K562 (cell line): ENCODE results near the gene SMCO1. TPM values are rescaled to one million over a fixed set of nuclear protein-coding genes. Genes with fewer than 3 reads are reported as not detected.

Experiments used
- CBX3 ChIP-seq, 2 experiments: IDR thresholded peaks; 1 replicate in 1 of 2; 2 replicates in 1 of 2; pipeline ENCODE4 v1.6.1; 2012; ENCODE audit warnings: inconsistent platforms in 2 of 2, low read length in 2 of 2, borderline replicate concordance in 1 of 2, control low read depth in 1 of 2
- ESRRA ChIP-seq: fragments of 450-650 bp; IDR thresholded peaks from 2 replicates; pipeline ENCODE4 v1.6.1; 2014; ENCODE audit warnings: low read depth, mild to moderate bottlenecking, moderate library complexity, borderline replicate concordance
- FOXJ2 ChIP-seq: fragments of 200-800 bp; sonication (Bioruptor generic); IDR thresholded peaks from 2 replicates; pipeline ENCODE4 v1.6.1; 2016; ENCODE audit warnings: missing genetic modification characterization, missing compliant biosample characterization
- GABPA ChIP-seq: fragments of 200-800 bp; sonication (Bioruptor generic); conservative IDR thresholded peaks from 2 replicates; pipeline ENCODE4 v1.6.1; 2016; ENCODE audit warnings: low read depth, missing genetic modification characterization, missing compliant biosample characterization
- HDAC1 ChIP-seq, 2 experiments: fragments of 450-650 bp; IDR thresholded peaks; 2 replicates each; pipeline ENCODE4 v1.6.1; 2016 to 2017; ENCODE audit warnings: inconsistent platforms in 1 of 2, mild to moderate bottlenecking in 1 of 2, moderate library complexity in 1 of 2
- PML ChIP-seq: IDR thresholded peaks from 2 replicates; pipeline ENCODE4 v1.6.1; 2012; ENCODE audit warnings: low read length, inconsistent platforms
- POLR2AphosphoS5 ChIP-seq: IDR thresholded peaks from 2 replicates; pipeline ENCODE4 v1.6.1; 2011; ENCODE audit warnings: mild to moderate bottlenecking, low read depth, low read length, moderate library complexity; ENCODE audit not compliant: control insufficient read depth, insufficient read depth
- SMAD1 ChIP-seq: fragments of 150-350 bp; IDR thresholded peaks from 2 replicates; pipeline ENCODE4 v1.6.1; 2014; ENCODE audit warnings: low read length, low read depth; ENCODE audit not compliant: partially characterized antibody
- SPI1 ChIP-seq: IDR thresholded peaks from 2 replicates; pipeline ENCODE4 v1.6.1; 2011; ENCODE audit warnings: low read depth, low read length, control low read depth, borderline replicate concordance
- SREBF1 ChIP-seq: fragments of 150-350 bp; IDR thresholded peaks from 2 replicates; pipeline ENCODE4 v1.6.1; 2014; ENCODE audit warnings: antibody characterized with exemption, low read depth, low read length, borderline replicate concordance
- ZEB2 ChIP-seq: fragments of 450-650 bp; IDR thresholded peaks from 2 replicates; pipeline ENCODE4 v1.6.1; 2016
- ZNF766 ChIP-seq: fragments of 200-800 bp; sonication (Bioruptor generic); conservative IDR thresholded peaks from 2 replicates; pipeline ENCODE4 v1.6.1; 2016; ENCODE audit warnings: missing genetic modification characterization, missing compliant biosample characterization
- polyA plus RNA-seq, 8 experiments: library from polyadenylated mRNA; depleted of rRNA in 4 of 8; stranded (reverse) in 5 of 8; unstranded in 3 of 8; fragments of >200 nt; fragmentation: Nextera tagmentation in 2 of 8; fragmentation: Illumina TruSeq in 1 of 8; extraction: Ambion mirVana in 2 of 8; extraction: Trizol in 1 of 8; gene quantifications; 2 replicates each; pipeline versions ENCODE4 v1.2.1 to v1.2.3, GENCODE V29; 2011 to 2014; ENCODE audit warnings: inconsistent platforms in 1 of 8, missing spikeins in 1 of 8
- total RNA-seq, 7 experiments: library from RNA; depleted of rRNA in 6 of 7; stranded (reverse); fragments of >200 nt in 6 of 7; fragmentation: Illumina TruSeq in 2 of 7; extraction: Trizol in 2 of 7; gene quantifications; 2 replicates each; pipeline versions ENCODE4 v1.2.1 to v1.2.3, GENCODE V29; 2011 to 2021; ENCODE audit warnings: low replicate concordance in 1 of 7
- TF ChIP-seq, protein P1 (sequence below): fragments of 200-800 bp; sonication (Bioruptor generic); IDR thresholded peaks from 2 replicates; pipeline ENCODE4 v1.6.1; 2016; ENCODE audit warnings: missing genetic modification characterization, missing compliant biosample characterization
- TF ChIP-seq, protein P2 (sequence below): sonication (generic); IDR thresholded peaks from 2 replicates; pipeline ENCODE4 v1.6.1; 2016
- TF ChIP-seq, protein P3 (sequence below): fragments of 450-650 bp; IDR thresholded peaks from 2 replicates; pipeline ENCODE4 v1.6.1; 2016; ENCODE audit warnings: low read depth, mild to moderate bottlenecking, moderate library complexity
- TF ChIP-seq, protein P4 (sequence below): sonication (generic); formaldehyde crosslinking; IDR thresholded peaks from 2 replicates; pipeline ENCODE4 v1.8.0; 2023; ENCODE audit warnings: mild to moderate bottlenecking, missing genetic modification reagents

SMCO1 gene
- total and polyA plus RNA-seq, 9 of the 15 experiments (the other 6 are each of a cell fraction or from before 2014, with no cell fraction given): 0.05 to 0.35 (median 0.12) TPM; not detected in 5

DNA sequence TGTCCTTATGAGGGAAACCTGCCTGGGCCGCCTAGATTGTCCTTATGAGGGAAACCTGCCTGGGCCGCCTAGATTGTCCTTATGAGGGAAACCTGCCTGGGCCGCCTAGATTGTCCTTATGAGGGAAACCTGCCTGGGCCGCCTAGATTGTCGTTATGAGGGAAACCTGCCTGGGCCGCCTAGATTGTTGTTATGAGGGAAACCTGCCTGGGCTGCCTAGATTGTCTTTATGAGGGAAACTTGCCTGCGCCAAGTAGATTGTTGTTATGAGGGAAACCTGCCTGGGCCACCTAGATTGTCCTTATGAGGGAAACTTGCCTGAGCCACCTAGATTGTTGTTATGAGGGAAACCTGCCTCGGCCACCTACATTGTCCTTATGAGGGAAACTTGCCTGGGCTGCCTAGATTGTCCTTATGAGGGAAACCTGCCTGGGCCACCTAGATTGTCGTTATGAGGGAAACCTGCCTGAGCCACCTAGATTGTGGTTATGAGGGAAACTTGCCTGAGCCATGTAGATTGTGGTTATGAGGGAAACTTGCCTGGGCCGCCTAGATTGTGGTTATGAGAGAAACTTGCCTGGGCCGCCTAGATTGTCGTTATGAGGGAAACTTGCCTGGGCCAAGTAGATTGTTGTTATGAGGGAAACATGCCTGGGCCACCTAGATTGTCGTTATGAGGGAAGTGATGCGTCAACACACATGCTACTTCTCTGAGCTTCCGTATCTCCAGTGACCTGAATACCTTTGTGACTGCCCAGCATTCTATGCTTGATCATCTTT, 3.3 kb downstream of the SMCO1 start (continued):
- 0 out of 2 replicates have a peak, but pooled peaks have one; percentile 42 for TF ChIP-seq SREBF1
- TF ChIP-seq ESRRA: peak; percentile 89; the same call in 1 of the 2 replicates
- peak; percentile 87 for TF ChIP-seq FOXJ2
- TF ChIP-seq, protein P1, sequence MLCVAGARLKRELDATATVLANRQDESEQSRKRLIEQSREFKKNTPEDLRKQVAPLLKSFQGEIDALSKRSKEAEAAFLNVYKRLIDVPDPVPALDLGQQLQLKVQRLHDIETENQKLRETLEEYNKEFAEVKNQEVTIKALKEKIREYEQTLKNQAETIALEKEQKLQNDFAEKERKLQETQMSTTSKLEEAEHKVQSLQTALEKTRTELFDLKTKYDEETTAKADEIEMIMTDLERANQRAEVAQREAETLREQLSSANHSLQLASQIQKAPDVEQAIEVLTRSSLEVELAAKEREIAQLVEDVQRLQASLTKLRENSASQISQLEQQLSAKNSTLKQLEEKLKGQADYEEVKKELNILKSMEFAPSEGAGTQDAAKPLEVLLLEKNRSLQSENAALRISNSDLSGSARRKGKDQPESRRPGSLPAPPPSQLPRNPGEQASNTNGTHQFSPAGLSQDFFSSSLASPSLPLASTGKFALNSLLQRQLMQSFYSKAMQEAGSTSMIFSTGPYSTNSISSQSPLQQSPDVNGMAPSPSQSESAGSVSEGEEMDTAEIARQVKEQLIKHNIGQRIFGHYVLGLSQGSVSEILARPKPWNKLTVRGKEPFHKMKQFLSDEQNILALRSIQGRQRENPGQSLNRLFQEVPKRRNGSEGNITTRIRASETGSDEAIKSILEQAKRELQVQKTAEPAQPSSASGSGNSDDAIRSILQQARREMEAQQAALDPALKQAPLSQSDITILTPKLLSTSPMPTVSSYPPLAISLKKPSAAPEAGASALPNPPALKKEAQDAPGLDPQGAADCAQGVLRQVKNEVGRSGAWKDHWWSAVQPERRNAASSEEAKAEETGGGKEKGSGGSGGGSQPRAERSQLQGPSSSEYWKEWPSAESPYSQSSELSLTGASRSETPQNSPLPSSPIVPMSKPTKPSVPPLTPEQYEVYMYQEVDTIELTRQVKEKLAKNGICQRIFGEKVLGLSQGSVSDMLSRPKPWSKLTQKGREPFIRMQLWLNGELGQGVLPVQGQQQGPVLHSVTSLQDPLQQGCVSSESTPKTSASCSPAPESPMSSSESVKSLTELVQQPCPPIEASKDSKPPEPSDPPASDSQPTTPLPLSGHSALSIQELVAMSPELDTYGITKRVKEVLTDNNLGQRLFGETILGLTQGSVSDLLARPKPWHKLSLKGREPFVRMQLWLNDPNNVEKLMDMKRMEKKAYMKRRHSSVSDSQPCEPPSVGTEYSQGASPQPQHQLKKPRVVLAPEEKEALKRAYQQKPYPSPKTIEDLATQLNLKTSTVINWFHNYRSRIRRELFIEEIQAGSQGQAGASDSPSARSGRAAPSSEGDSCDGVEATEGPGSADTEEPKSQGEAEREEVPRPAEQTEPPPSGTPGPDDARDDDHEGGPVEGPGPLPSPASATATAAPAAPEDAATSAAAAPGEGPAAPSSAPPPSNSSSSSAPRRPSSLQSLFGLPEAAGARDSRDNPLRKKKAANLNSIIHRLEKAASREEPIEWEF (CRISPR knock-in tag): peak; percentile 81; the same call in 1 of the 2 replicates
- TF ChIP-seq, protein P2, sequence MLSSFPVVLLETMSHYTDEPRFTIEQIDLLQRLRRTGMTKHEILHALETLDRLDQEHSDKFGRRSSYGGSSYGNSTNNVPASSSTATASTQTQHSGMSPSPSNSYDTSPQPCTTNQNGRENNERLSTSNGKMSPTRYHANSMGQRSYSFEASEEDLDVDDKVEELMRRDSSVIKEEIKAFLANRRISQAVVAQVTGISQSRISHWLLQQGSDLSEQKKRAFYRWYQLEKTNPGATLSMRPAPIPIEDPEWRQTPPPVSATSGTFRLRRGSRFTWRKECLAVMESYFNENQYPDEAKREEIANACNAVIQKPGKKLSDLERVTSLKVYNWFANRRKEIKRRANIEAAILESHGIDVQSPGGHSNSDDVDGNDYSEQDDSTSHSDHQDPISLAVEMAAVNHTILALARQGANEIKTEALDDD: peak; percentile 76
- TF ChIP-seq HDAC1 (IDR thresholded peaks at IDR 0.05): peak in 1 of 2 experiments; percentile 38; a peak in 1 of 4 replicates
- peak; percentile 96 for TF ChIP-seq POLR2AphosphoS5
- TF ChIP-seq SPI1: peak; percentile 72
- TF ChIP-seq CBX3 (IDR thresholded peaks at IDR 0.05; ENCODE audit: borderline replicate concordance in 1 of 2, low read length in 2 of 2): peak in 1 of 2 experiments; percentile 58; a peak in 1 of 3 replicates
- peak; percentile 99 for TF ChIP-seq PML
- peak; percentile 52; the same call in 1 of the 2 replicates for TF ChIP-seq ZEB2
- TF ChIP-seq, protein P3, sequence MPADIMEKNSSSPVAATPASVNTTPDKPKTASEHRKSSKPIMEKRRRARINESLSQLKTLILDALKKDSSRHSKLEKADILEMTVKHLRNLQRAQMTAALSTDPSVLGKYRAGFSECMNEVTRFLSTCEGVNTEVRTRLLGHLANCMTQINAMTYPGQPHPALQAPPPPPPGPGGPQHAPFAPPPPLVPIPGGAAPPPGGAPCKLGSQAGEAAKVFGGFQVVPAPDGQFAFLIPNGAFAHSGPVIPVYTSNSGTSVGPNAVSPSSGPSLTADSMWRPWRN: peak; percentile 41; the same call in 1 of the 2 replicates
- TF ChIP-seq ZNF766 (CRISPR knock-in tag): peak; percentile 91
- TF ChIP-seq GABPA (tag): peak; percentile 52; the same call in 1 of the 2 replicates
- peak; percentile 97 for TF ChIP-seq SMAD1
- TF ChIP-seq, protein P4, sequence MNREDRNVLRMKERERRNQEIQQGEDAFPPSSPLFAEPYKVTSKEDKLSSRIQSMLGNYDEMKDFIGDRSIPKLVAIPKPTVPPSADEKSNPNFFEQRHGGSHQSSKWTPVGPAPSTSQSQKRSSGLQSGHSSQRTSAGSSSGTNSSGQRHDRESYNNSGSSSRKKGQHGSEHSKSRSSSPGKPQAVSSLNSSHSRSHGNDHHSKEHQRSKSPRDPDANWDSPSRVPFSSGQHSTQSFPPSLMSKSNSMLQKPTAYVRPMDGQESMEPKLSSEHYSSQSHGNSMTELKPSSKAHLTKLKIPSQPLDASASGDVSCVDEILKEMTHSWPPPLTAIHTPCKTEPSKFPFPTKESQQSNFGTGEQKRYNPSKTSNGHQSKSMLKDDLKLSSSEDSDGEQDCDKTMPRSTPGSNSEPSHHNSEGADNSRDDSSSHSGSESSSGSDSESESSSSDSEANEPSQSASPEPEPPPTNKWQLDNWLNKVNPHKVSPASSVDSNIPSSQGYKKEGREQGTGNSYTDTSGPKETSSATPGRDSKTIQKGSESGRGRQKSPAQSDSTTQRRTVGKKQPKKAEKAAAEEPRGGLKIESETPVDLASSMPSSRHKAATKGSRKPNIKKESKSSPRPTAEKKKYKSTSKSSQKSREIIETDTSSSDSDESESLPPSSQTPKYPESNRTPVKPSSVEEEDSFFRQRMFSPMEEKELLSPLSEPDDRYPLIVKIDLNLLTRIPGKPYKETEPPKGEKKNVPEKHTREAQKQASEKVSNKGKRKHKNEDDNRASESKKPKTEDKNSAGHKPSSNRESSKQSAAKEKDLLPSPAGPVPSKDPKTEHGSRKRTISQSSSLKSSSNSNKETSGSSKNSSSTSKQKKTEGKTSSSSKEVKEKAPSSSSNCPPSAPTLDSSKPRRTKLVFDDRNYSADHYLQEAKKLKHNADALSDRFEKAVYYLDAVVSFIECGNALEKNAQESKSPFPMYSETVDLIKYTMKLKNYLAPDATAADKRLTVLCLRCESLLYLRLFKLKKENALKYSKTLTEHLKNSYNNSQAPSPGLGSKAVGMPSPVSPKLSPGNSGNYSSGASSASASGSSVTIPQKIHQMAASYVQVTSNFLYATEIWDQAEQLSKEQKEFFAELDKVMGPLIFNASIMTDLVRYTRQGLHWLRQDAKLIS (CRISPR knock-in tag): 0 out of 2 replicates have a peak, but pooled peaks have one; percentile 42
